ENCODE measurements around the gene SKIDA1. TPM values are rescaled to one million over a fixed set of nuclear protein-coding genes. Genes with fewer than 3 reads are reported as not detected.

Gene SKIDA1
- total RNA-seq, 1 experiment from 2014 or later: 4.4 TPM

DNA sequence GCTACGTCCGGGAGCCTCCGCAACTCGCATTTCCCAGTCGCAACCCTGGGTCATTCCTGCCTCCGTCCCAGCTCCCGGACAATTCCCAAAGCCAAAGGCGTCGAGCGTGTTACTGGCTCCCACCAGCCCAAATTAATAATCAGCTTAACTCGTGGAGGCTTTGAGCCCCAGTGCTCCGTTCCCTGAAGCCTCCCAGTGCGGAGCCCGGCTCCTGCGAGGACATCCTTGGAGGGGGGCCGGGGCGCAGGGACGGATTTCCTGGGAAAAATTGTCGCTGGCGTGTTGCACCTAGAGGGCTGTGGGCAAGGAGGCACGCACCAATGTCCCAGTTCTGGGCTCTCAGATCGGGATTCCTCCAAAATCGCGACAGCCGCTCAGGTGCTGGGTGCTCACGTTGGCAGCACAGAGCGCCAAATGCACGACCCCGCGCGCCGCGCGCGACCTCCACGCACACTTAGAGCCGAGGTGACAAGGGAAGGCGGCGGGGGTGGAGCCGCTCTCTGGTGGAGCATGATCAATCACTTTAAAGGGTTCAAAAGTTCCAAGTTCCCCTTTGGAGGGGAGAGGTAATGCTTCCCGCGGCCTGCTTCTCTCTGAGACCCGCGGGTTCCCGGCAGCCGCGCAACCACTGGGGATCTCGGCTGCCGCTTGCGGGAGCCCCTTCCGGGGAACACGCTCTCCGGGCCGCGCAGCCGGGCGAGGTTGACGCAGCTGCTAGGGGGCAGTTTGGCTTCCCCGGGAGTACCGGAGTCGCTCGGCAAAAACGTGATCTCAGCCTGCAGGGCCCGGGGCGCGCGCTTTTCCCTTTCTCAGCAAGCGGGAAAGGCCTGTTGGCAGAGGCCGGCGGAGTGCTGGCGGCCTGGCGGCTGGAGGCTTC, 25.5 kb downstream of the SKIDA1 start:
- Histone ChIP-seq H3K27ac (ENCODE audit: low read depth, low read length, poor library complexity, severe bottlenecking) (no peak overlapping the region), H3K4me1 (ENCODE audit: insufficient read depth, low read length, poor library complexity, severe bottlenecking) (peaks cover 6% of the 10 kb centered on the region), H3K27me3 (replicated peaks; ENCODE audit: insufficient read depth, low read depth, low read length, poor library complexity) (no peaks in the 10 kb centered on the region), H3K4me3 (ENCODE audit: low read depth, low read length, poor library complexity, severe bottlenecking) (no peak overlapping the region), H3K36me3 (ENCODE audit: insufficient read depth, low read length, poor library complexity, severe bottlenecking) (no peaks in the 10 kb centered on the region), H3K9me3 (ENCODE audit: low read depth, low read length, poor library complexity, severe bottlenecking) (no peaks in the 10 kb centered on the region)
- ChIA-PET CTCF (no interaction called here), POLR2A (ENCODE audit: low non-redundant PET) (no interaction called here)
- intact Hi-C loops (cut with micrococcal nuclease; ENCODE audit: unreplicated experiment): loop anchor here (5.0 to 10.0 kb wide), 3 partner anchors 32 to 825 kb away; partner anchors contain the start of genes BMI1 and MLLT10
- DNase-seq (ENCODE audit: low spot score): no peak
- no peak for TF ChIP-seq CTCF (conservative IDR thresholded peaks at IDR 0.05; ENCODE audit: low read depth, low read length)
- no peak for TF ChIP-seq EZH2 (IDR thresholded peaks at IDR 0.05; ENCODE audit: borderline replicate concordance, low read depth, low read length, poor library complexity, severe bottlenecking)
- BruUV-seq (replicated peaks): no TSS peak

DNA sequence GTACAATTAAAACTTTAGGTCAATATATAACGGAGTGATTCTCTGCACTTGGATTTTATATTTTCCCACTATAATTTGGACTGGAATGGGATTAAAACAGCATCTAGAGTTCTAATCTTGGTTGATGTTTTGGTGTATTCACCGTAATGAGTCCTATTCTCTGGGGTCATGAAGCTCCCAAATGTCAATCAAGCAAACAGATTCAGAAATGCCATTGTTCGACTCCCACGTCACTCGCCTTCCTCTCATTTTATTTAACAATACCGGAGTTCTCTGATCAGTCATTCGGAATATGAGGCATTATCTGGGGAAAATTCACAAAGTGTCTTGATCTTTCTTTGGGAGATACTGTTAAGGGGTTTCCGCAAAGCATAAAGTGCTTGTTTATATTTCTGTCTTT, 26.5 kb downstream of the SKIDA1 start:
- no peak for DNase-seq (ENCODE audit: low spot score)
- intact Hi-C loops (cut with micrococcal nuclease; ENCODE audit: unreplicated experiment): loop anchor here (5.0 to 10.0 kb wide), 3 partner anchors 33 to 826 kb away; partner anchors contain the start of genes BMI1 and MLLT10
- Histone ChIP-seq H3K36me3 (ENCODE audit: insufficient read depth, low read length, poor library complexity, severe bottlenecking) (no peaks in the 10 kb centered on the region), H3K27ac (ENCODE audit: low read depth, low read length, poor library complexity, severe bottlenecking) (no peak overlapping the region), H3K9me3 (ENCODE audit: low read depth, low read length, poor library complexity, severe bottlenecking) (no peaks in the 10 kb centered on the region), H3K27me3 (replicated peaks; ENCODE audit: insufficient read depth, low read depth, low read length, poor library complexity) (no peaks in the 10 kb centered on the region), H3K4me3 (ENCODE audit: low read depth, low read length, poor library complexity, severe bottlenecking) (no peak overlapping the region), H3K4me1 (ENCODE audit: insufficient read depth, low read length, poor library complexity, severe bottlenecking) (peaks cover 9% of the 10 kb centered on the region)
- TF ChIP-seq EZH2 (IDR thresholded peaks at IDR 0.05; ENCODE audit: borderline replicate concordance, low read depth, low read length, poor library complexity, severe bottlenecking) (no peak), CTCF (conservative IDR thresholded peaks at IDR 0.05; ENCODE audit: low read depth, low read length) (no peak)
- BruUV-seq (replicated peaks): no TSS peak
- POLR2A ChIA-PET (ENCODE audit: low non-redundant PET): no interaction called here
- CTCF ChIA-PET: no interaction called here

DNA sequence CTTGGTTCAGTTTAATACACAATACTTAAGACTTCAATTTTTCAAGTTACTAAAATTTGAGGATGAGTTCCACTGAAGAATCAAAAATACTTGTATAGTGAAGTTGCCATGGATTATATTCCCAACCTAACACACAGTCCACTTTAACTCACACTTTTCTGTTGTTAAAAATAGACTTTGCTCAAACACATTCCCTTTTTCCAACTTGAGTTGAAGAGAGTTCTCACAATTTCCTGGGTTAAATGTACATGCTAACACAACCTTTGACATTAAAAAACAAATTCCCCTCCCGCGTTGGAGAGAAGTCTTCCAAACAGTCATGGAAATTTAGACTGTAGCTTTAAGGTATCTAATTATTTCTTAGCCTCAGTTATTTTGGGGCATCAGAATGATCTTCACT, 27.1 kb downstream of the SKIDA1 start:
- Histone ChIP-seq H3K27me3 (replicated peaks; ENCODE audit: insufficient read depth, low read depth, low read length, poor library complexity) (no peaks in the 10 kb centered on the region), H3K27ac (ENCODE audit: low read depth, low read length, poor library complexity, severe bottlenecking) (no peak overlapping the region), H3K4me1 (ENCODE audit: insufficient read depth, low read length, poor library complexity, severe bottlenecking) (peaks cover 9% of the 10 kb centered on the region), H3K36me3 (ENCODE audit: insufficient read depth, low read length, poor library complexity, severe bottlenecking) (no peaks in the 10 kb centered on the region), H3K9me3 (ENCODE audit: low read depth, low read length, poor library complexity, severe bottlenecking) (no peaks in the 10 kb centered on the region), H3K4me3 (ENCODE audit: low read depth, low read length, poor library complexity, severe bottlenecking) (no peak overlapping the region)
- TF ChIP-seq CTCF (conservative IDR thresholded peaks at IDR 0.05; ENCODE audit: low read depth, low read length) (no peak), EZH2 (IDR thresholded peaks at IDR 0.05; ENCODE audit: borderline replicate concordance, low read depth, low read length, poor library complexity, severe bottlenecking) (no peak)
- POLR2A ChIA-PET (ENCODE audit: low non-redundant PET): interaction anchor here (0.7 kb wide), 1 partner anchor 164 kb away, joined by 3 read pairs; no protein-coding TSS in a partner anchor
- intact Hi-C loops (cut with micrococcal nuclease; ENCODE audit: unreplicated experiment): loop anchor here (5.0 to 10.0 kb wide), 3 partner anchors 34 to 826 kb away; partner anchors contain the start of genes BMI1 and MLLT10
- CTCF ChIA-PET: no interaction called here
- BruUV-seq (replicated peaks): no TSS peak
- DNase-seq (ENCODE audit: low spot score): no peak
